HepG2 (cell line): ENCODE measurements around the gene LIPC. TPM values are rescaled to one million over a fixed set of nuclear protein-coding genes. Genes with fewer than 3 reads are reported as not detected.

Source experiments
- ATF1 ChIP-seq: IDR thresholded peaks from 2 replicates; pipeline ENCODE4 v1.6.1; 2016; ENCODE audit warnings: mild to moderate bottlenecking, control low read depth
- EZH2 ChIP-seq: conservative IDR thresholded peaks from 2 replicates; pipeline ENCODE4 v1.6.1; 2012; ENCODE audit warnings: mild to moderate bottlenecking, low read depth, low read length, moderate library complexity
- FOXM1 ChIP-seq: sonication (generic); formaldehyde crosslinking; IDR thresholded peaks from 2 replicates; pipeline ENCODE4 v1.5.0; 2020; ENCODE audit warnings: missing genetic modification reagents
- KDM5B ChIP-seq: sonication (generic); formaldehyde crosslinking; IDR thresholded peaks from 2 replicates; pipeline ENCODE4 v1.4.0; 2020; ENCODE audit warnings: missing genetic modification reagents, mild to moderate bottlenecking, borderline replicate concordance
- MED8 ChIP-seq: sonication (generic); formaldehyde crosslinking; IDR thresholded peaks from 2 replicates; pipeline ENCODE4 v1.8.1; 2023; ENCODE audit warnings: mild to moderate bottlenecking, missing genetic modification reagents; ENCODE audit not compliant: insufficient replicate concordance
- MTF1 ChIP-seq: sonication (generic); formaldehyde crosslinking; IDR thresholded peaks from 2 replicates; pipeline ENCODE4 v1.5.0; 2020; ENCODE audit warnings: missing genetic modification reagents
- NAIF1 ChIP-seq: sonication (generic); formaldehyde crosslinking; IDR thresholded peaks from 2 replicates; pipeline ENCODE4 v1.5.0; 2020; ENCODE audit warnings: mild to moderate bottlenecking, missing genetic modification reagents, borderline replicate concordance
- PHF8 ChIP-seq: sonication (generic); formaldehyde crosslinking; IDR thresholded peaks from 2 replicates; pipeline ENCODE4 v1.5.0; 2020; ENCODE audit warnings: missing genetic modification reagents
- POLR2A ChIP-seq, 2 experiments: IDR thresholded peaks; 2 replicates each; pipeline ENCODE4 v1.6.1; 2011; ENCODE audit warnings: low read depth in 2 of 2, low read length in 2 of 2, mild to moderate bottlenecking in 1 of 2, moderate library complexity in 1 of 2; ENCODE audit not compliant: insufficient read depth in 1 of 2
- SNAPC4 ChIP-seq: sonication (generic); formaldehyde crosslinking; IDR thresholded peaks from 2 replicates; pipeline ENCODE4 v1.4.0; 2020; ENCODE audit warnings: mild to moderate bottlenecking, missing genetic modification reagents
- TBX3 ChIP-seq: fragments of 450-650 bp; IDR thresholded peaks from 2 replicates; pipeline ENCODE4 v1.6.1; 2017; ENCODE audit warnings: antibody characterized with exemption, mild to moderate bottlenecking, inconsistent platforms, borderline replicate concordance
- USF2 ChIP-seq, 2 experiments: sonication (generic) in 1 of 2; formaldehyde crosslinking in 1 of 2; IDR thresholded peaks; 2 replicates each; pipeline versions ENCODE4 v1.5.1 to v1.6.1; 2011 to 2020; ENCODE audit warnings: borderline replicate concordance in 1 of 2, low read depth in 1 of 2, low read length in 1 of 2, mild to moderate bottlenecking in 1 of 2, missing genetic modification reagents in 1 of 2, moderate library complexity in 1 of 2
- ZBTB1 ChIP-seq: sonication (generic); formaldehyde crosslinking; IDR thresholded peaks from 2 replicates; pipeline ENCODE4 v1.4.0; 2020; ENCODE audit warnings: missing genetic modification reagents, borderline replicate concordance
- ZBTB14 ChIP-seq: sonication (generic); formaldehyde crosslinking; IDR thresholded peaks from 2 replicates; pipeline ENCODE4 v1.4.0; 2020; ENCODE audit warnings: missing genetic modification reagents
- ZBTB33 ChIP-seq: sonication (generic); formaldehyde crosslinking; IDR thresholded peaks from 2 replicates; pipeline ENCODE4 v1.4.0; 2020; ENCODE audit warnings: missing genetic modification reagents
- ZNF326 ChIP-seq: sonication (generic); formaldehyde crosslinking; IDR thresholded peaks from 2 replicates; pipeline ENCODE4 v1.4.0; 2020; ENCODE audit warnings: missing genetic modification reagents, borderline replicate concordance
- ZNF552 ChIP-seq: sonication (generic); formaldehyde crosslinking; IDR thresholded peaks from 2 replicates; pipeline ENCODE4 v1.9.0; 2022; ENCODE audit warnings: missing genetic modification reagents, mild to moderate bottlenecking, borderline replicate concordance
- ZNF605 ChIP-seq: sonication (generic); formaldehyde crosslinking; IDR thresholded peaks from 2 replicates; pipeline ENCODE4 v1.8.0; 2022; ENCODE audit warnings: mild to moderate bottlenecking, missing genetic modification reagents
- ZNF629 ChIP-seq: sonication (generic); formaldehyde crosslinking; conservative IDR thresholded peaks from 2 replicates; pipeline ENCODE4 v1.5.0; 2020; ENCODE audit warnings: missing genetic modification reagents
- ZSCAN22 ChIP-seq: sonication (generic); formaldehyde crosslinking; IDR thresholded peaks from 2 replicates; pipeline ENCODE4 v1.4.0; 2020; ENCODE audit warnings: mild to moderate bottlenecking, missing genetic modification reagents
- polyA plus RNA-seq, 8 experiments: library from polyadenylated mRNA; depleted of rRNA in 3 of 8; stranded (reverse) in 7 of 8; unstranded in 1 of 8; fragments of >200 nt; fragmentation: Illumina TruSeq in 4 of 8; extraction: Trizol in 4 of 8; gene quantifications; 2 replicates each; pipeline versions ENCODE4 v1.2.1 to v1.2.3, GENCODE V29; 2011 to 2016; ENCODE audit warnings: low read depth in 4 of 8, missing spikeins in 1 of 8, mixed read lengths in 1 of 8; ENCODE audit not compliant: insufficient read depth in 1 of 8
- total RNA-seq, 5 experiments: library from RNA; depleted of rRNA; stranded (reverse); fragments of >200 nt; fragmentation: Illumina TruSeq; extraction: Trizol; gene quantifications; 2 replicates each; pipeline ENCODE4 v1.2.3, GENCODE V29; 2016; ENCODE audit warnings: low read depth in 1 of 5

LIPC gene
- total and polyA plus RNA-seq, 2 of the 13 experiments (the other 11 are each of a cell fraction or from before 2014, with no cell fraction given): 26.0 to 38.0 TPM

- no peak for TF ChIP-seq SNAPC4 (CRISPR knock-in tag)
- TF ChIP-seq ZNF605: 0 out of 2 replicates have a peak, but pooled peaks have one; percentile 33
- no peak for TF ChIP-seq ZBTB1 (CRISPR knock-in tag)
- TF ChIP-seq NAIF1: no peak
- TF ChIP-seq ZNF552 (CRISPR knock-in tag): no peak
- TF ChIP-seq ZSCAN22 (CRISPR knock-in tag): no peak
- no peak for TF ChIP-seq USF2 (IDR thresholded peaks at IDR 0.05; ENCODE audit: low read depth, low read length)
- no peak for TF ChIP-seq USF2 (CRISPR knock-in tag; IDR thresholded peaks at IDR 0.05; ENCODE audit: borderline replicate concordance)
- no peak for TF ChIP-seq ZNF326 (CRISPR knock-in tag)
- TF ChIP-seq ZBTB33: 0 out of 2 replicates have a peak, but pooled peaks have one; percentile 2
- TF ChIP-seq TBX3: no peak
- TF ChIP-seq ZNF629 (CRISPR knock-in tag): no peak
- no peak for TF ChIP-seq ATF1
- no peak for TF ChIP-seq PHF8
- no peak for TF ChIP-seq MTF1 (CRISPR knock-in tag)
- no peak for TF ChIP-seq POLR2A (IDR thresholded peaks at IDR 0.05; ENCODE audit: insufficient read depth in 1 of 2, low read depth in 2 of 2, low read length in 2 of 2)
- no peak for TF ChIP-seq FOXM1 (CRISPR knock-in tag)
- TF ChIP-seq KDM5B (CRISPR knock-in tag): no peak
- no peak for TF ChIP-seq ZBTB14 (CRISPR knock-in tag)
- no peak for TF ChIP-seq EZH2
- TF ChIP-seq MED8 (CRISPR knock-in tag): no peak
Measured at GRCh38 chr15:58551764-58552504, 120.1 kb downstream of the LIPC start (continued).
